ENCODE measurements around the gene KIF20B. TPM values are rescaled to one million over a fixed set of nuclear protein-coding genes. Genes with fewer than 3 reads are reported as not detected.
"Not testable (repeated sequence)": the region's sequence is repeated elsewhere in the genome, so short reads cannot be mapped to it uniquely, and the experiment has no call there.

Gene KIF20B
- polyA plus RNA-seq, 1 donor, result 8.2 TPM

DNA sequence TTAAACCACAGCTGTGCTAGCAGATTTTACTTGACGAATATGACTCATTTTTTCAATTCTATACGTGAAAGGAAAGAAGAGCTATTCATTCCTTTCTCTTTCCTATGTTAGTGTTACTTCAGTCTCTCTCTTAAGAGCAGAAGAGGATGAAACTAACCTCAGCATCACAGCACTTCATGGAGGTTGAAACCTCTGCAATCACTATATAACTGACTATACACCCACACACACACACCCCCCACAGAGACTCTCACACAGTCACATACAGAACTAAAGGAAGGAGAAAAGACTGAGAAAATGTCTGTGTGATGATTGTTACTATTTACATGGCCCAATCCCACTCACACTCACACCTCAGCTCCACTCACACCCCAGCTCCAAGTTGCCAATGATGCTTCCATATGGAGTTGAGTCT is 104.2 kb downstream of the KIF20B start:
- Histone ChIP-seq H3K4me3 (ENCODE audit: low read length) (no peak overlapping the region), H3K27me3 (ENCODE audit: control insufficient read depth, insufficient read depth, low read length) (no peaks in the 10 kb centered on the region), H3K9me3 (ENCODE audit: control insufficient read depth, low read depth, low read length) (no peaks in the 10 kb centered on the region), H3K36me3 (ENCODE audit: control insufficient read depth, insufficient read depth, low read length) (no peaks in the 10 kb centered on the region), H3K4me1 (ENCODE audit: control insufficient read depth, insufficient read depth, low read length) (no peaks in the 10 kb centered on the region), H3K27ac (ENCODE audit: low read length) (no peak overlapping the region)
- DNase-seq, result no peak
- 75% methylated on average over 2 of the region's 2 CpGs for WGBS (ENCODE audit: insufficient coverage, low lambda C conversion rate)

DNA sequence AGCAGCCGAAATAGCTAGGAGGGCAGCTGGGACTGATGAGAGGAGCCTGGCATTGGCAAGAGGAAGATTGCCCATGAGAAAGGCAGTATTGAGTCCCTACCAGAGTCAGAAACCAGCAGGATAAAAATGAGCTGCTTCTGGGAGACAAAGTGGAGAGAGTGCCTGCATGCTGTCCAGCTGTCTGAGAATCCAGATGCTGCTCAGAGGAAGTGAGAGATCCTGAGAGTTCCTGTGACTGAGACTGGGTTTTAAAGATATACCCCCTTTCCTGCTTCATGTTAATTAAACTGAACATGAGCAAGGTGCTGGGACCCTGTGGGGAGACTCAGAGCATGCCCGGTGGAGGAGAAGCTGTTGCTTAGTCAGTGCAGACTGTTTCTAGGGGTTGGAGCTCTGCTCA is 107.5 kb downstream of the KIF20B start:
- no peak overlapping the region for H3K4me3 ChIP-seq (ENCODE audit: low read length)
- DNase-seq, result no peak
- H3K27me3 ChIP-seq (ENCODE audit: control insufficient read depth, insufficient read depth, low read length), result no peaks in the 10 kb centered on the region
- H3K9me3 ChIP-seq (ENCODE audit: control insufficient read depth, low read depth, low read length), result no peaks in the 10 kb centered on the region
- H3K4me1 ChIP-seq (ENCODE audit: control insufficient read depth, insufficient read depth, low read length), result no peaks in the 10 kb centered on the region
- H3K27ac ChIP-seq (ENCODE audit: low read length), result no peak overlapping the region
- no CpG with 5 or more reads among the region's 2 CpGs for WGBS (ENCODE audit: insufficient coverage, low lambda C conversion rate)
- no peaks in the 10 kb centered on the region for H3K36me3 ChIP-seq (ENCODE audit: control insufficient read depth, insufficient read depth, low read length)

DNA sequence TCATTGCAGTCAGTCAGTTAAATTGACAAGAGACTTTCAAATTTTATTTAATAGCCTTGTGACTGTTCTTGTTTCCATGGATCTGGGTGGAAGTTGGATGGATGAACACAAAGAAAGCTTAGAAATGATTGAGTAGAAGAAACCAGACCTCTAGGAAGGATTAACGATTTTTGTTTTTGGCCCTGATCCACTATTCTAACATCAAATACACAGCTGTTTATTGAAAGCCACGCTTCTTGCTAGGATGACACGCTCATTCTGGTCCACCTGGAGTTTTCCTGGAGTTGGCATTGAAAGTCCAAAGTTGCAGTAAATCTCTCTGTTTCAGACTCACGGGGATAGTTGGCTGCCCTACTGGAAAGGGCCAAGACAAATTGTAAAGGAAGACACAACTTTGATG is 108.4 kb downstream of the KIF20B start:
- no peaks in the 10 kb centered on the region for H3K27me3 ChIP-seq (ENCODE audit: control insufficient read depth, insufficient read depth, low read length)
- WGBS (ENCODE audit: insufficient coverage, low lambda C conversion rate), result no CpG with 5 or more reads among the region's 4 CpGs
- no peak overlapping the region for H3K27ac ChIP-seq (ENCODE audit: low read length)
- no peaks in the 10 kb centered on the region for H3K36me3 ChIP-seq (ENCODE audit: control insufficient read depth, insufficient read depth, low read length)
- H3K4me1 ChIP-seq (ENCODE audit: control insufficient read depth, insufficient read depth, low read length), result peaks cover 4% of the 10 kb centered on the region
- no peak overlapping the region for H3K4me3 ChIP-seq (ENCODE audit: low read length)
- no peaks in the 10 kb centered on the region for H3K9me3 ChIP-seq (ENCODE audit: control insufficient read depth, low read depth, low read length)
- DNase-seq, result no peak

DNA sequence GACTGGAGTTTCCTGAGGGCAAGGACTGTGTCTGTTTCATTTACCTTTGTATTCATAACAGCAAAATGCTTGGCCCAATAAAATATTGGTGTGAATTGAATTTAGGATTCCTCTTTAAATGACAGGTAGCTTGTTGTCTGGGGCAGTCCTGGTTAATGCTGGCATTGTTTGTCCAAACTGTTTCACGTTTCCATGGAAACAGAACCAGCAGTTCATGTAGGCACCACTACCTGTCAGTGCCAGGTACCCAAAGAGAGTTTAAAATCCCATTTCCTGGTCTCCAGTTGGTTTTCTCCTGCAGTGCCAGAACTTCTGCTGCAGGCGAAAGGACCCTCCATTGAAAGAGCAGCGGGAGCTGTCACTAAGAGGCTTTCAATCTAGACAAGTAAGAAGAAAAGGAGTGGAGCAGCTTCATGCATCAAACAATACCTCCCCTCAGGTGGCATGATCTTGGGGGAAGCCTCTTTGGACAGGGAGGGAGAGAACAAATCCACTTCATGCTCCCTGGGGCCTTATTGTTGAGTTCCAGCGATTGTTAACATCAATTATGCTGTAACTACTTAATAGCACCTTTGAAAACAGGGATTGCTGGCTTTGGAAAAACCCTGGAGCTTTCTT is 109.6 kb downstream of the KIF20B start:
- Histone ChIP-seq H3K27me3 (ENCODE audit: control insufficient read depth, insufficient read depth, low read length) (no peaks in the 10 kb centered on the region), H3K27ac (ENCODE audit: low read length) (no peak overlapping the region), H3K36me3 (ENCODE audit: control insufficient read depth, insufficient read depth, low read length) (no peaks in the 10 kb centered on the region), H3K9me3 (ENCODE audit: control insufficient read depth, low read depth, low read length) (no peaks in the 10 kb centered on the region), H3K4me1 (ENCODE audit: control insufficient read depth, insufficient read depth, low read length) (peaks cover 6% of the 10 kb centered on the region), H3K4me3 (ENCODE audit: low read length) (no peak overlapping the region)
- DNase-seq, result no peak
- no CpG with 5 or more reads among the region's 4 CpGs for WGBS (ENCODE audit: insufficient coverage, low lambda C conversion rate)

DNA sequence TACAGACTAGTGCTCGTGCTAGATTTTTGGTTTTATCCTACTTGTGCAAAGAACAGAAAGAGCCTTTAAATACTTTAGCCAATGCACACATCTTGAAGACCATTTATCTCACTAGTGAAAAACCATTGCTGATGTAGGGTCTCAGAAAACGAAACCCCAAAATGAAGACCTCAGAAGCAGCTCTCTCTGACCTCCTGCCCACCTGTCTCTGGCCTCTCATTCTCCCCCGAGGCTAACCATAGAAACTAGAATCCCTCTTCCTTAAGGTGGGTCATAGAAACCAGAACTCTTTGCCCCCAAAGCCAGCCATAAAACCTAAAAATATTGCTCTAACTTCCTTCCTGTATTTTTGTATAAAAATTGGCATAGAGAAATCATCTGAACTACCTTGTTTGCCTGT is 112.2 kb downstream of the KIF20B start:
- DNase-seq, result no peak
- Histone ChIP-seq H3K36me3 (ENCODE audit: control insufficient read depth, insufficient read depth, low read length) (no peaks in the 10 kb centered on the region), H3K9me3 (ENCODE audit: control insufficient read depth, low read depth, low read length) (no peaks in the 10 kb centered on the region), H3K27me3 (ENCODE audit: control insufficient read depth, insufficient read depth, low read length) (no peaks in the 10 kb centered on the region), H3K4me3 (ENCODE audit: low read length) (no peak overlapping the region), H3K27ac (ENCODE audit: low read length) (no peak overlapping the region), H3K4me1 (ENCODE audit: control insufficient read depth, insufficient read depth, low read length) (peaks cover 6% of the 10 kb centered on the region)
- WGBS (ENCODE audit: insufficient coverage, low lambda C conversion rate), result no CpG with 5 or more reads among the region's 3 CpGs

DNA sequence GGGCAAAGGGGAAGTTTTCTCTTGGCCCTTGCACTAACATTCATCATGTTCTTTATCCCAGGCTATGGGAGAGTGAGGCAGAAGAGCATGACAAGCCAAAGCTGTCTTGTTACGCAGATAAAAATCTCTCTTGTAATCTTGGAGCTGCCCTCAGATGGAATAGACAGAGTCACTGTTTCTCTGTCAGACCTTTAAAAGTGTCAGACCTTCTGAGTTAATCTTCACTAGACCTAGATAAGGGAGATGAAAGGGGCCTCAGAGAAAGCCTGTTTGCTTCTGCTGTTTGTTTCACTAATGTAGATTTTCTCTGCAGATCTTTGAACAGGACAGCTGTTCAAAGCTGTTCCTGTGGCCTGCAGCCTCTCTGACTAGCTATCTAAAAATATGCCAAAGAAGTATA is 112.9 kb downstream of the KIF20B start:
- no CpG with 5 or more reads among the region's 1 CpG for WGBS (ENCODE audit: insufficient coverage, low lambda C conversion rate)
- no peaks in the 10 kb centered on the region for H3K27me3 ChIP-seq (ENCODE audit: control insufficient read depth, insufficient read depth, low read length)
- H3K4me1 ChIP-seq (ENCODE audit: control insufficient read depth, insufficient read depth, low read length), result peaks cover 6% of the 10 kb centered on the region
- no peak overlapping the region for H3K27ac ChIP-seq (ENCODE audit: low read length)
- no peak overlapping the region for H3K4me3 ChIP-seq (ENCODE audit: low read length)
- H3K36me3 ChIP-seq (ENCODE audit: control insufficient read depth, insufficient read depth, low read length), result no peaks in the 10 kb centered on the region
- DNase-seq, result peak in 1 of 2 donors; percentile 17
- peaks cover 4% of the 10 kb centered on the region for H3K9me3 ChIP-seq (ENCODE audit: control insufficient read depth, low read depth, low read length)

DNA sequence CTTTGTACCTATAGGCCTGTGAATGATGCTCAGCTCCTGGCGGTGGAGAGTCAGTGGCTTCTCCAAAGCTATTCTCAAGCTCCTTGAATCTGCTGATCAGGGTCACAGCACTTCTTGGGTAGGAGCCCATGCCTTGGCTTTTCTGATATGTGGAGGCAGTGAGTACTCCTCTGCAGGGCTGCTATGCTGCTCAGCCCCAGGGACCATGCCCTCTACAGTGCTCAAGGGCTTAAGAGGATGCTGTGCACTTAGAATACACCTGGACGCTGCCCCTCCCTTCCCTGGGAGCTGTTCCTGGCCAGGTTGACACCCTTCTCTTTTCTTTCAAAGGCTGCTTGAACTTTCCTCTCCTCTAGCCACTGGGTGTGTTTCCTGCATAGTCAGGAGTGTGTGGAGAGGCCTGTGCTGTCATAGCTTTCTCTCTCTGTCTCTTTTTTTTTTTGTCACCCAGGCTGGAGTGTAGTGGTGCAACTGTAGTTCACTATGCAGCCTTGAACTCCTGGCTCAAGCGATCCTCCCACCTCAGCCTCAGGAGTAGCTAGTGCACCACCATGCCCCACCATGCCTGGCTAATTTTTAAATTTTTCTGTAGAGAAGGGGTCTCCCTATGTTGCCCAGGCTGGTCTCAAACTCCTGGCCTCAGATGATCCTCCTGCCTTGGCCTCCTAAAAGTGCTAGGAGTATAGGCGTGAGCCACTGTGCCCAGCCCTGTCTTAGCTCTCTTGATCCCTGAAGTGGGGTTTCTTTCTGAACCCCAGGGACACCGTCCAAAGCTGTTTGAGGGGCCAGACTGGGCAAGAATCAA is 113.9 kb downstream of the KIF20B start:
- Histone ChIP-seq H3K36me3 (ENCODE audit: control insufficient read depth, insufficient read depth, low read length) (no peaks in the 10 kb centered on the region), H3K4me3 (ENCODE audit: low read length) (no peak overlapping the region), H3K27me3 (ENCODE audit: control insufficient read depth, insufficient read depth, low read length) (no peaks in the 10 kb centered on the region), H3K4me1 (ENCODE audit: control insufficient read depth, insufficient read depth, low read length) (peaks cover 6% of the 10 kb centered on the region), H3K9me3 (ENCODE audit: control insufficient read depth, low read depth, low read length) (peaks cover 4% of the 10 kb centered on the region), H3K27ac (ENCODE audit: low read length) (no peak overlapping the region)
- peak in 1 of 2 donors; percentile 32 for DNase-seq
- WGBS (ENCODE audit: insufficient coverage, low lambda C conversion rate), result no CpG with 5 or more reads among the region's 5 CpGs

DNA sequence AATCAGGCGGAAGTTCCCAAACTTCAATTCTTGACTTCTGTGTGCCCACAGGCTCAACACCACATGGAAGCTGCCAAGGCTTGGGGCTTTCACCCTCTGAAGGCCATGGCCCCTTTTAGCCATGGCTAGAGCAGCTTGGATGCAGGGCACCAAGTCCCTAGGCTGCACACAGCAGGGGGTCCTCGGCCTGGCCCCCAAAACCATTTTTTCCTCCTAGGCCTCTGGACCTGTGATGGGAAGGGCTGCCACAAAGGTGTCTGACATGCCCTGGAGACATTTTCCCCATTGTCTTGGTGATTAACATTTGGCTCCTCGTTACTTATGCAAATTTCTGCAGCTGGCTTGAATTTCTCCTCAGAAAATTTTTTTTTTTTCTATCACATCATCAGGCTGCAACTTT is 117.6 kb downstream of the KIF20B start:
- H3K9me3 ChIP-seq (ENCODE audit: control insufficient read depth, low read depth, low read length); H3K27ac ChIP-seq (ENCODE audit: low read length); DNase-seq; H3K27me3 ChIP-seq (ENCODE audit: control insufficient read depth, insufficient read depth, low read length); H3K36me3 ChIP-seq (ENCODE audit: control insufficient read depth, insufficient read depth, low read length); H3K4me3 ChIP-seq (ENCODE audit: low read length); H3K4me1 ChIP-seq (ENCODE audit: control insufficient read depth, insufficient read depth, low read length): not testable (repeated sequence)
- no CpG with 5 or more reads among the region's 3 CpGs for WGBS (ENCODE audit: insufficient coverage, low lambda C conversion rate)

Other genes starting within 250 kb of the KIF20B start
- 1.1 TPM for gene SLC16A12, start 166.0 kb upstream of the KIF20B start, polyA plus RNA-seq
- gene PANK1, start 56.3 kb upstream of the KIF20B start, polyA plus RNA-seq, result 34.2 TPM

All from large intestine (tissue), 3 donors.